ENCODE results near the gene ZNF574. TPM values are rescaled to one million over a fixed set of nuclear protein-coding genes. Genes with fewer than 3 reads are reported as not detected.
A peak's percentile ranks its signal among the peaks of the same experiment; 100 is the strongest.

The ZNF574 gene
- total and polyA plus RNA-seq, 2 experiments from 2014 or later: 19.4 to 61.2 TPM

- TF ChIP-seq, protein P1, sequence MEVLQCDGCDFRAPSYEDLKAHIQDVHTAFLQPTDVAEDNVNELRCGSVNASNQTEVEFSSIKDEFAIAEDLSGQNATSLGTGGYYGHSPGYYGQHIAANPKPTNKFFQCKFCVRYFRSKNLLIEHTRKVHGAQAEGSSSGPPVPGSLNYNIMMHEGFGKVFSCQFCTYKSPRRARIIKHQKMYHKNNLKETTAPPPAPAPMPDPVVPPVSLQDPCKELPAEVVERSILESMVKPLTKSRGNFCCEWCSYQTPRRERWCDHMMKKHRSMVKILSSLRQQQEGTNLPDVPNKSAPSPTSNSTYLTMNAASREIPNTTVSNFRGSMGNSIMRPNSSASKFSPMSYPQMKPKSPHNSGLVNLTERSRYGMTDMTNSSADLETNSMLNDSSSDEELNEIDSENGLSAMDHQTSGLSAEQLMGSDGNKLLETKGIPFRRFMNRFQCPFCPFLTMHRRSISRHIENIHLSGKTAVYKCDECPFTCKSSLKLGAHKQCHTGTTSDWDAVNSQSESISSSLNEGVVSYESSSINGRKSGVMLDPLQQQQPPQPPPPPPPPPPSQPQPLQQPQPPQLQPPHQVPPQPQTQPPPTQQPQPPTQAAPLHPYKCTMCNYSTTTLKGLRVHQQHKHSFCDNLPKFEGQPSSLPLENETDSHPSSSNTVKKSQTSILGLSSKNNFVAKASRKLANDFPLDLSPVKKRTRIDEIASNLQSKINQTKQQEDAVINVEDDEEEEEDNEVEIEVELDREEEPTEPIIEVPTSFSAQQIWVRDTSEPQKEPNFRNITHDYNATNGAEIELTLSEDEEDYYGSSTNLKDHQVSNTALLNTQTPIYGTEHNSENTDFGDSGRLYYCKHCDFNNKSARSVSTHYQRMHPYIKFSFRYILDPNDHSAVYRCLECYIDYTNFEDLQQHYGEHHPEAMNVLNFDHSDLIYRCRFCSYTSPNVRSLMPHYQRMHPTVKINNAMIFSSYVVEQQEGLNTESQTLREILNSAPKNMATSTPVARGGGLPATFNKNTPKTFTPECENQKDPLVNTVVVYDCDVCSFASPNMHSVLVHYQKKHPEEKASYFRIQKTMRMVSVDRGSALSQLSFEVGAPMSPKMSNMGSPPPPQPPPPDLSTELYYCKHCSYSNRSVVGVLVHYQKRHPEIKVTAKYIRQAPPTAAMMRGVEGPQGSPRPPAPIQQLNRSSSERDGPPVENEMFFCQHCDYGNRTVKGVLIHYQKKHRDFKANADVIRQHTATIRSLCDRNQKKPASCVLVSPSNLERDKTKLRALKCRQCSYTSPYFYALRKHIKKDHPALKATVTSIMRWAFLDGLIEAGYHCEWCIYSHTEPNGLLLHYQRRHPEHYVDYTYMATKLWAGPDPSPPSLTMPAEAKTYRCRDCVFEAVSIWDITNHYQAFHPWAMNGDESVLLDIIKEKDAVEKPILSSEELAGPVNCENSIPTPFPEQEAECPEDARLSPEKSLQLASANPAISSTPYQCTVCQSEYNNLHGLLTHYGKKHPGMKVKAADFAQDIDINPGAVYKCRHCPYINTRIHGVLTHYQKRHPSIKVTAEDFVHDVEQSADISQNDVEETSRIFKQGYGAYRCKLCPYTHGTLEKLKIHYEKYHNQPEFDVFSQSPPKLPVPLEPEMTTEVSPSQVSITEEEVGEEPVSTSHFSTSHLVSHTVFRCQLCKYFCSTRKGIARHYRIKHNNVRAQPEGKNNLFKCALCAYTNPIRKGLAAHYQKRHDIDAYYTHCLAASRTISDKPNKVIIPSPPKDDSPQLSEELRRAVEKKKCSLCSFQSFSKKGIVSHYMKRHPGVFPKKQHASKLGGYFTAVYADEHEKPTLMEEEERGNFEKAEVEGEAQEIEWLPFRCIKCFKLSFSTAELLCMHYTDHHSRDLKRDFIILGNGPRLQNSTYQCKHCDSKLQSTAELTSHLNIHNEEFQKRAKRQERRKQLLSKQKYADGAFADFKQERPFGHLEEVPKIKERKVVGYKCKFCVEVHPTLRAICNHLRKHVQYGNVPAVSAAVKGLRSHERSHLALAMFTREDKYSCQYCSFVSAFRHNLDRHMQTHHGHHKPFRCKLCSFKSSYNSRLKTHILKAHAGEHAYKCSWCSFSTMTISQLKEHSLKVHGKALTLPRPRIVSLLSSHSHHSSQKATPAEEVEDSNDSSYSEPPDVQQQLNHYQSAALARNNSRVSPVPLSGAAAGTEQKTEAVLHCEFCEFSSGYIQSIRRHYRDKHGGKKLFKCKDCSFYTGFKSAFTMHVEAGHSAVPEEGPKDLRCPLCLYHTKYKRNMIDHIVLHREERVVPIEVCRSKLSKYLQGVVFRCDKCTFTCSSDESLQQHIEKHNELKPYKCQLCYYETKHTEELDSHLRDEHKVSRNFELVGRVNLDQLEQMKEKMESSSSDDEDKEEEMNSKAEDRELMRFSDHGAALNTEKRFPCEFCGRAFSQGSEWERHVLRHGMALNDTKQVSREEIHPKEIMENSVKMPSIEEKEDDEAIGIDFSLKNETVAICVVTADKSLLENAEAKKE (CRISPR knock-in tag; IDR thresholded peaks at IDR 0.05): no peak
- TF ChIP-seq ZNF114 (CRISPR knock-in tag; IDR thresholded peaks at IDR 0.05) (no peak), EZH2phosphoT487 (IDR thresholded peaks at IDR 0.05; ENCODE audit: unreplicated experiment) (no peak)
Observed at GRCh38 chr19:42071247-42071646, 4.7 kb upstream of the ZNF574 start (continued).

DNA sequence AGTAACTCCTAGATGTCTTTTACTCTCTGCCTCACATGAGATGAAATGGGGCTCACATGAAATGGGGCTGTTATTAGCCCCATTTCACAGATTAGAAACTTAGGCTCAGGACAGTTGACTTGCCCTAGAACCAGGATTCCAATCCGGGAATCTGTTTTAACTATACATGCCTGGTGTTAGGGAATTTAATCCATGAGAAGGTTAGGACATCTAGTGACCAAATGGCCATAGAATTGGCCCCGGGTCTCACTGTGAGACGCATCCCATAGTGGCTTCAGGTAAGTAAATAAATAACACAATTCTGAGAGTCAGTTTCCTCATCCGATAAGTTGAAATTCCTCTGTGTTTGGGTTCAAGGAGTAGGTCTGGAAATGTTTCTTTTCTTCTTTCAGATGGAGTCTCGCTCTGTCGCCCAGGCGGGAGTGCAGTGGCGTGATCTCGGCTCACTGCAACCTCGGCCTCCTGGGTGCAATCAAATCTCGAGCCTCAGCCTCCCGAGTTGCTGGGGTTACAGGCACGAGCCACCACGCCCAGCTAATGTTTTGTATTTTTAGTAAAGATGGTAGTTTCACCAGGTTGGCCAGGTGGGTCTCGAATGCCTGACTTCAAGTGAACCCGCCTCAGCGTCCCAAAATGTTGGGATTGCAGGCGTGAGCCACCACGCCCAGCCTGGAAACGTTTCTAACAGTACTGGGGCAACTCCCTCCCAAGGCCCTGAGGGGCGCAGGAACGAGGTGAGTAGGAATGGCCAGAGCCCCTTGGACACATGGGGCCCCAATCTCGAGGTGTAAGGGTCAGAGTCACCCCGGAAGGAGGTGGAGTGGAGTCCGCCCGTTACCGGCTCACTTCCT, 1.2 kb upstream of the ZNF574 start:
- H3K9me3 Mint-ChIP-seq: peaks cover 7% of the 10 kb centered on the region; the same call in 2 of the 3 replicates
- Histone ChIP-seq H3K36me3 (ENCODE audit: insufficient read depth) (peaks cover 6% of the 10 kb centered on the region; the same call in 1 of the 2 replicates), H3F3A (replicated peaks; ENCODE audit: low read depth) (0 out of 2 replicates have a peak, but pooled peaks cover 4% of the 10 kb centered on the region), H4K20me1 (replicated peaks; ENCODE audit: insufficient read depth) (peaks cover 17% of the 10 kb centered on the region), H3K27me3 (ENCODE audit: insufficient read depth) (no peaks in the 10 kb centered on the region), H3K79me2 (replicated peaks; ENCODE audit: insufficient read depth) (peaks cover 31% of the 10 kb centered on the region), H3K4me2 (peak overlapping the region; percentile 83), H3K9me2 (ENCODE audit: insufficient read depth) (no peaks in the 10 kb centered on the region), H2AFZ (peak overlapping the region; percentile 60; the same call in 1 of the 2 replicates), H3K4me3 (peak overlapping the region; percentile 70), H3K27ac (ENCODE audit: low read depth) (peak overlapping the region; percentile 98), H3K4me1 (ENCODE audit: insufficient read depth) (peaks cover 22% of the 10 kb centered on the region)
- H3K36me3 Mint-ChIP-seq (ENCODE audit: low read depth): peaks cover 31% of the 10 kb centered on the region
- H3K27ac Mint-ChIP-seq: peak overlapping the region; percentile 100
- peaks cover 13% of the 10 kb centered on the region for H3K27me3 Mint-ChIP-seq (ENCODE audit: insufficient read depth, low read depth, poor library complexity)
- H3K4me3 Mint-ChIP-seq: peak overlapping the region; percentile 98
- DNase-seq (ENCODE audit: low spot score) (peak; percentile 50), ATAC-seq (peak; percentile 4; the same call in 2 of the 3 replicates)
- H3K4me1 Mint-ChIP-seq: peaks cover 44% of the 10 kb centered on the region
- TF ChIP-seq ZNF114 (CRISPR knock-in tag; IDR thresholded peaks at IDR 0.05): no peak
- TF ChIP-seq REST (IDR thresholded peaks at IDR 0.05; ENCODE audit: unreplicated experiment): no peak
- no peak for TF ChIP-seq NANOG (IDR thresholded peaks at IDR 0.05; ENCODE audit: borderline replicate concordance)
- TF ChIP-seq POLR2AphosphoS5 (IDR thresholded peaks at IDR 0.05; ENCODE audit: low read depth): no peak
- no peak for TF ChIP-seq STAT1 (IDR thresholded peaks at IDR 0.05; ENCODE audit: unreplicated experiment)
- TF ChIP-seq CREB1 (CRISPR knock-in tag; IDR thresholded peaks at IDR 0.05; ENCODE audit: low read depth): no peak
- no peak for TF ChIP-seq ETS1 (IDR thresholded peaks at IDR 0.05)
- no peak for TF ChIP-seq EZH2 (IDR thresholded peaks at IDR 0.05; ENCODE audit: low read depth, unreplicated experiment)
- TF ChIP-seq EZH2phosphoT487 (IDR thresholded peaks at IDR 0.05; ENCODE audit: unreplicated experiment): no peak
